Liver (tissue), 9 donors: Measurements from ENCODE around the gene LAMA2. TPM values are rescaled to one million over a fixed set of nuclear protein-coding genes. Genes with fewer than 3 reads are reported as not detected.
"Not testable (repeated sequence)": the region's sequence is repeated elsewhere in the genome, so short reads cannot be mapped to it uniquely, and the experiment has no call there.

Experiments used
- DNase-seq: peaks from one replicate; pipeline ENCODE4 v3.0.0-alpha.2; 2017; ENCODE audit warnings: low spot score
- H3K27ac ChIP-seq, 2 donors: one replicate each; pipeline ENCODE4 v1.7.0; 2013; ENCODE audit warnings: inconsistent platforms in 2 of 2, low read length in 2 of 2, control low read depth in 1 of 2, low read depth in 1 of 2, mild to moderate bottlenecking in 1 of 2
- H3K27me3 ChIP-seq, 4 donors: one replicate each; pipeline versions ENCODE4 v1.6.1 to v1.7.0; 2013; ENCODE audit warnings: low read length in 3 of 4, inconsistent platforms in 1 of 4, mild to moderate bottlenecking in 1 of 4, moderate library complexity in 1 of 4; ENCODE audit not compliant: control insufficient read depth in 4 of 4, insufficient read depth in 4 of 4
- H3K36me3 ChIP-seq, 4 donors: one replicate each; pipeline versions ENCODE4 v1.6.1 to v1.7.0; 2013; ENCODE audit warnings: low read length in 3 of 4, mild to moderate bottlenecking in 3 of 4, low read depth in 1 of 4, moderate library complexity in 1 of 4; ENCODE audit not compliant: control insufficient read depth in 4 of 4, insufficient read depth in 3 of 4
- H3K4me1 ChIP-seq, 4 donors: one replicate each; pipeline versions ENCODE4 v1.6.1 to v1.7.0; 2013; ENCODE audit warnings: low read length in 3 of 4, mild to moderate bottlenecking in 3 of 4, moderate library complexity in 1 of 4; ENCODE audit not compliant: control insufficient read depth in 4 of 4, insufficient read depth in 4 of 4
- H3K4me3 ChIP-seq, 3 donors: one replicate each; pipeline versions ENCODE4 v1.6.1 to v1.7.0; 2013; ENCODE audit warnings: low read length in 3 of 3, control low read depth in 1 of 3, low read depth in 1 of 3, mild to moderate bottlenecking in 1 of 3
- H3K9ac ChIP-seq, 2 donors: one replicate each; pipeline ENCODE4 v1.7.0; 2013; ENCODE audit warnings: low read length in 2 of 2, mild to moderate bottlenecking in 2 of 2, moderate library complexity in 2 of 2, control low read depth in 1 of 2, low read depth in 1 of 2
- H3K9me3 ChIP-seq, 4 donors: one replicate each; pipeline versions ENCODE4 v1.6.1 to v1.7.0; 2013; ENCODE audit warnings: low read length in 3 of 4; ENCODE audit not compliant: control insufficient read depth in 4 of 4
- ATF3 ChIP-seq: IDR thresholded peaks from 2 replicates; pipeline ENCODE4 v1.6.1; 2016; ENCODE audit warnings: antibody characterized with exemption
- CTCF ChIP-seq: fragments of 150-350 bp; IDR thresholded peaks from 2 replicates; pipeline ENCODE4 v1.5.1; 2017; ENCODE audit warnings: improper control_type of control experiment, low read depth, low read length; ENCODE audit not compliant: missing input control
- EGR1 ChIP-seq, 2 donors: IDR thresholded peaks; 2 replicates each; pipeline ENCODE4 v1.6.1; 2016 to 2018; ENCODE audit warnings: antibody characterized with exemption in 2 of 2, low read depth in 2 of 2
- FOXA1 ChIP-seq: IDR thresholded peaks from 2 replicates; pipeline ENCODE4 v1.6.1; 2016; ENCODE audit warnings: antibody characterized with exemption
- FOXA2 ChIP-seq: IDR thresholded peaks from 2 replicates; pipeline ENCODE4 v1.6.1; 2016; ENCODE audit warnings: antibody characterized with exemption
- GABPA ChIP-seq, 2 donors: IDR thresholded peaks in 1 of 2; conservative IDR thresholded peaks in 1 of 2; 2 replicates each; pipeline ENCODE4 v1.6.1; 2016; ENCODE audit warnings: antibody characterized with exemption in 2 of 2, mild to moderate bottlenecking in 1 of 2, moderate library complexity in 1 of 2
- HNF4A ChIP-seq, 2 donors: conservative IDR thresholded peaks; 2 replicates each; pipeline ENCODE4 v1.6.1; 2016; ENCODE audit warnings: antibody characterized with exemption in 2 of 2, mild to moderate bottlenecking in 2 of 2
- HNF4G ChIP-seq: IDR thresholded peaks from 2 replicates; pipeline ENCODE4 v1.6.1; 2016; ENCODE audit warnings: antibody characterized with exemption
- JUND ChIP-seq, 2 donors: IDR thresholded peaks; 2 replicates each; pipeline ENCODE4 v1.6.1; 2016; ENCODE audit warnings: antibody characterized with exemption in 2 of 2
- MAX ChIP-seq: IDR thresholded peaks from 2 replicates; pipeline ENCODE4 v1.6.1; 2016; ENCODE audit warnings: antibody characterized with exemption
- NR2F2 ChIP-seq: IDR thresholded peaks from 2 replicates; pipeline ENCODE4 v1.6.1; 2016; ENCODE audit warnings: antibody characterized with exemption
- RAD21 ChIP-seq, 2 donors: IDR thresholded peaks; 2 replicates each; pipeline ENCODE4 v1.6.1; 2016; ENCODE audit warnings: antibody characterized with exemption in 2 of 2, mild to moderate bottlenecking in 2 of 2
- RXRA ChIP-seq, 2 donors: IDR thresholded peaks; 2 replicates each; pipeline ENCODE4 v1.6.1; 2017 to 2018; ENCODE audit warnings: antibody characterized with exemption in 2 of 2, mild to moderate bottlenecking in 1 of 2
- SP1 ChIP-seq: IDR thresholded peaks from 2 replicates; pipeline ENCODE4 v1.6.1; 2018; ENCODE audit warnings: antibody characterized with exemption, mild to moderate bottlenecking
- TAF1 ChIP-seq: conservative IDR thresholded peaks from 2 replicates; pipeline ENCODE4 v1.6.1; 2016; ENCODE audit warnings: antibody characterized with exemption, mild to moderate bottlenecking
- YY1 ChIP-seq: IDR thresholded peaks from 2 replicates; pipeline ENCODE4 v1.6.1; 2016; ENCODE audit warnings: antibody characterized with exemption, mild to moderate bottlenecking
- WGBS: extraction: QIAGEN DNeasy Blood & Tissue Kit; methylation state at CpG from one replicate; pipeline ENCODE4 v1.1.7; 2013; 5-methylcytosine and 5-hydroxymethylcytosine counted together
- polyA plus RNA-seq, 2 donors: library from polyadenylated mRNA; stranded (reverse) in 1 of 2; unstranded in 1 of 2; fragments of 200-250 nt in 1 of 2; fragments of >200 nt in 1 of 2; fragmentation: Nextera tagmentation in 1 of 2; extraction: Ambion mirVana in 1 of 2; gene quantifications; one replicate each; pipeline versions ENCODE4 v1.2.1 to v1.2.3, GENCODE V29; 2013 to 2015
- total RNA-seq, 2 donors: library from RNA; depleted of rRNA; stranded (reverse); fragments of >200 nt; gene quantifications; one replicate each; pipeline ENCODE4 v1.2.3, GENCODE V29; 2014
- TF ChIP-seq, protein P1 (sequence below): IDR thresholded peaks from 2 replicates; pipeline ENCODE4 v1.6.1; 2016; ENCODE audit warnings: antibody characterized with exemption, mild to moderate bottlenecking
- TF ChIP-seq, protein P2 (sequence below): IDR thresholded peaks from 2 replicates; pipeline ENCODE4 v1.6.1; 2016; ENCODE audit warnings: antibody characterized with exemption
- donor health status: healthy.
- donor health status: healthy.
- donor health status: healthy.
- donor health status: healthy.
- donor health status: healthy.

The LAMA2 gene
- total and polyA plus RNA-seq, 4 donors: 1.3 to 17.0 (median 3.0) TPM

DNA sequence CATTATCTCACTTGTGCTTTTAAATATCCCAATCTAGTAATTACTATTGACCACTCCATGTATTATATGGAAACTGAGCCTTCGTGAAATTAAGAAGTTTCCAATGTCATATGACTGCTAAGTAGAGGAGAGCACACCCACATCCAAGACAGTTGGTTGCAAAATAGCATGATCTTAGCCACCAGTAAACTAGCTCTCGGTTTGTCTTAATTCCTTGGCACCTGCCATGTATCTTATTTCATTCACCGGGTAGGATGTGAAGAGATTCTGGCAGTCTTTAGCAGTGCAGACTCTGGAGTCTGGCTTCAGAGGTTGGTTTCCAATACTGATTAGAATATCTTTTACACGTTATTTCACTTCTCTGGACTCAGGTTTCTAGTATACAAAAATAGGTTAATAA is 270.3 kb downstream of the LAMA2 start (continued):
- TF ChIP-seq ATF3: no peak
- TF ChIP-seq GABPA (IDR thresholded peaks at IDR 0.05 in 1 of 2, conservative IDR thresholded peaks at IDR 0.05 in 1 of 2): no peak
- no peak for TF ChIP-seq RXRA (IDR thresholded peaks at IDR 0.05)
- no peak for TF ChIP-seq TAF1
- no peak for TF ChIP-seq JUND (IDR thresholded peaks at IDR 0.05)

GRCh38 chr6:129159242-129159641 is 276.3 kb downstream of the LAMA2 start:
- not testable (repeated sequence) for H3K4me1 ChIP-seq, H3K27me3 ChIP-seq, DNase-seq, H3K4me3 ChIP-seq, H3K27ac ChIP-seq, H3K9me3 ChIP-seq, H3K36me3 ChIP-seq, H3K9ac ChIP-seq
- WGBS: 90% methylated on average over 17 of the region's 17 CpGs

DNA sequence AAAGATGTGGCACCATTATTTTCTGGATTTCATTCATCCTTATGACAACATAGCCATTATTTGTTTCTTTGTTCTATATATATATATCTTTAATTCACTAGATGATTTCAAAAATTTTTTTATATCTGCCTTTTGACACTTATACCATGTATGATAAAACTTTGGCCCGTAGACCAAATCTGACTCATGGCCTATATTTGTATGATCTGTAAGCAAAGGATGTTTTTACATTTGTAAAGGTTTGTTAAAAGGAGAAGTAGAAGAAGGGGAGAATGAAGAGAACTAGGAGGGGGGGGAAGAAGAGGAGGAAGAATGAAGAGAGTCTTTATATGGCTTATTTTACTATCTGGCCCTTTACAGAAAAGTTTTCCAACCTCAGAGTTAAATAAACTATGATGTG is 279.7 kb downstream of the LAMA2 start:
- H3K27ac ChIP-seq: no peak overlapping the region
- no peak overlapping the region for H3K9ac ChIP-seq
- no peaks in the 10 kb centered on the region for H3K36me3 ChIP-seq
- no peak overlapping the region for H3K4me3 ChIP-seq
- no peak for DNase-seq
- WGBS: 76% methylated on average over 1 of the region's 1 CpG
- no peaks in the 10 kb centered on the region for H3K9me3 ChIP-seq
- no peaks in the 10 kb centered on the region for H3K4me1 ChIP-seq
- no peaks in the 10 kb centered on the region for H3K27me3 ChIP-seq
- no peak for TF ChIP-seq EGR1 (IDR thresholded peaks at IDR 0.05; ENCODE audit: low read depth in 2 of 2)
- no peak for TF ChIP-seq YY1
- no peak for TF ChIP-seq HNF4G
- no peak for TF ChIP-seq ATF3
- TF ChIP-seq GABPA (IDR thresholded peaks at IDR 0.05 in 1 of 2, conservative IDR thresholded peaks at IDR 0.05 in 1 of 2): no peak
- TF ChIP-seq, protein P1, sequence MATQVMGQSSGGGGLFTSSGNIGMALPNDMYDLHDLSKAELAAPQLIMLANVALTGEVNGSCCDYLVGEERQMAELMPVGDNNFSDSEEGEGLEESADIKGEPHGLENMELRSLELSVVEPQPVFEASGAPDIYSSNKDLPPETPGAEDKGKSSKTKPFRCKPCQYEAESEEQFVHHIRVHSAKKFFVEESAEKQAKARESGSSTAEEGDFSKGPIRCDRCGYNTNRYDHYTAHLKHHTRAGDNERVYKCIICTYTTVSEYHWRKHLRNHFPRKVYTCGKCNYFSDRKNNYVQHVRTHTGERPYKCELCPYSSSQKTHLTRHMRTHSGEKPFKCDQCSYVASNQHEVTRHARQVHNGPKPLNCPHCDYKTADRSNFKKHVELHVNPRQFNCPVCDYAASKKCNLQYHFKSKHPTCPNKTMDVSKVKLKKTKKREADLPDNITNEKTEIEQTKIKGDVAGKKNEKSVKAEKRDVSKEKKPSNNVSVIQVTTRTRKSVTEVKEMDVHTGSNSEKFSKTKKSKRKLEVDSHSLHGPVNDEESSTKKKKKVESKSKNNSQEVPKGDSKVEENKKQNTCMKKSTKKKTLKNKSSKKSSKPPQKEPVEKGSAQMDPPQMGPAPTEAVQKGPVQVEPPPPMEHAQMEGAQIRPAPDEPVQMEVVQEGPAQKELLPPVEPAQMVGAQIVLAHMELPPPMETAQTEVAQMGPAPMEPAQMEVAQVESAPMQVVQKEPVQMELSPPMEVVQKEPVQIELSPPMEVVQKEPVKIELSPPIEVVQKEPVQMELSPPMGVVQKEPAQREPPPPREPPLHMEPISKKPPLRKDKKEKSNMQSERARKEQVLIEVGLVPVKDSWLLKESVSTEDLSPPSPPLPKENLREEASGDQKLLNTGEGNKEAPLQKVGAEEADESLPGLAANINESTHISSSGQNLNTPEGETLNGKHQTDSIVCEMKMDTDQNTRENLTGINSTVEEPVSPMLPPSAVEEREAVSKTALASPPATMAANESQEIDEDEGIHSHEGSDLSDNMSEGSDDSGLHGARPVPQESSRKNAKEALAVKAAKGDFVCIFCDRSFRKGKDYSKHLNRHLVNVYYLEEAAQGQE: no peak
- no peak for TF ChIP-seq JUND (IDR thresholded peaks at IDR 0.05)
- no peak for TF ChIP-seq HNF4A (conservative IDR thresholded peaks at IDR 0.05)
- TF ChIP-seq NR2F2: no peak
- no peak for TF ChIP-seq RXRA (IDR thresholded peaks at IDR 0.05)
- no peak for TF ChIP-seq SP1
- TF ChIP-seq, protein P2, sequence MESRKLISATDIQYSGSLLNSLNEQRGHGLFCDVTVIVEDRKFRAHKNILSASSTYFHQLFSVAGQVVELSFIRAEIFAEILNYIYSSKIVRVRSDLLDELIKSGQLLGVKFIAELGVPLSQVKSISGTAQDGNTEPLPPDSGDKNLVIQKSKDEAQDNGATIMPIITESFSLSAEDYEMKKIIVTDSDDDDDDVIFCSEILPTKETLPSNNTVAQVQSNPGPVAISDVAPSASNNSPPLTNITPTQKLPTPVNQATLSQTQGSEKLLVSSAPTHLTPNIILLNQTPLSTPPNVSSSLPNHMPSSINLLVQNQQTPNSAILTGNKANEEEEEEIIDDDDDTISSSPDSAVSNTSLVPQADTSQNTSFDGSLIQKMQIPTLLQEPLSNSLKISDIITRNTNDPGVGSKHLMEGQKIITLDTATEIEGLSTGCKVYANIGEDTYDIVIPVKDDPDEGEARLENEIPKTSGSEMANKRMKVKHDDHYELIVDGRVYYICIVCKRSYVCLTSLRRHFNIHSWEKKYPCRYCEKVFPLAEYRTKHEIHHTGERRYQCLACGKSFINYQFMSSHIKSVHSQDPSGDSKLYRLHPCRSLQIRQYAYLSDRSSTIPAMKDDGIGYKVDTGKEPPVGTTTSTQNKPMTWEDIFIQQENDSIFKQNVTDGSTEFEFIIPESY: no peak
- no peak for TF ChIP-seq RAD21 (IDR thresholded peaks at IDR 0.05)
- no peak for TF ChIP-seq FOXA1
- TF ChIP-seq CTCF: no peak
- TF ChIP-seq MAX: no peak
- TF ChIP-seq TAF1: no peak
- TF ChIP-seq FOXA2: no peak
